ENCODE measurements around the gene TMEM53. TPM values are rescaled to one million over a fixed set of nuclear protein-coding genes. Genes with fewer than 3 reads are reported as not detected.

Gene TMEM53
- total RNA-seq, 2 donors from 2014 or later: 10.2 to 10.8 TPM

GRCh38 chr1:44609412-44609767 lies 64.9 kb downstream of the TMEM53 start:
- 32 to 40% methylated on average over 6 to 10 of the region's 10 CpGs for WGBS, 2 experiments (ENCODE audit: insufficient coverage in 1 of 2, insufficient read length in 1 of 2)
- peak; percentile 97 for DNase-seq
- H3K36me3 ChIP-seq (ENCODE audit: control insufficient read depth, insufficient read depth, low read length): no peaks in the 10 kb centered on the region
- H3K9me3 ChIP-seq (ENCODE audit: control insufficient read depth, low read length): no peaks in the 10 kb centered on the region
- no peaks in the 10 kb centered on the region for H3K27me3 ChIP-seq (ENCODE audit: control insufficient read depth, insufficient read depth, low read length, poor library complexity, severe bottlenecking)
- H3K27me3 Mint-ChIP-seq (ENCODE audit: insufficient read depth): peaks cover 11% of the 10 kb centered on the region
- TF ChIP-seq CTCF (conservative IDR thresholded peaks at IDR 0.05): peak; percentile 85
- no peaks in the 10 kb centered on the region for H3K4me1 ChIP-seq (ENCODE audit: control insufficient read depth, insufficient read depth, low read length)
- H3K36me3 Mint-ChIP-seq (ENCODE audit: low read depth): no peaks in the 10 kb centered on the region
- H3K9me3 Mint-ChIP-seq: no peaks in the 10 kb centered on the region
- H3K27ac ChIP-seq (ENCODE audit: low read depth, low read length): no peak overlapping the region
- H3K4me3 ChIP-seq (ENCODE audit: low read length): no peak overlapping the region
- no peak overlapping the region for H3K27ac Mint-ChIP-seq
- H3K4me1 Mint-ChIP-seq: peaks cover 9% of the 10 kb centered on the region
- H3K9ac ChIP-seq (ENCODE audit: extremely low read depth, low read length, poor library complexity, severe bottlenecking): no peak overlapping the region
- no peak overlapping the region for H3K4me3 Mint-ChIP-seq

GRCh38 chr1:44608141-44608540 lies 66.1 kb downstream of the TMEM53 start:
- peak; percentile 64 for TF ChIP-seq CTCF (conservative IDR thresholded peaks at IDR 0.05)
- Mint-ChIP-seq H3K36me3 (ENCODE audit: low read depth) (no peaks in the 10 kb centered on the region), H3K27me3 (ENCODE audit: insufficient read depth) (peaks cover 11% of the 10 kb centered on the region), H3K4me3 (no peak overlapping the region), H3K4me1 (peaks cover 9% of the 10 kb centered on the region), H3K27ac (no peak overlapping the region), H3K9me3 (no peaks in the 10 kb centered on the region)
- no peak for DNase-seq
- Histone ChIP-seq H3K4me3 (ENCODE audit: low read length) (no peak overlapping the region), H3K9me3 (ENCODE audit: control insufficient read depth, low read length) (no peaks in the 10 kb centered on the region), H3K36me3 (ENCODE audit: control insufficient read depth, insufficient read depth, low read length) (no peaks in the 10 kb centered on the region), H3K27ac (ENCODE audit: low read depth, low read length) (no peak overlapping the region), H3K4me1 (ENCODE audit: control insufficient read depth, insufficient read depth, low read length) (no peaks in the 10 kb centered on the region), H3K27me3 (ENCODE audit: control insufficient read depth, insufficient read depth, low read length, poor library complexity, severe bottlenecking) (no peaks in the 10 kb centered on the region), H3K9ac (ENCODE audit: extremely low read depth, low read length, poor library complexity, severe bottlenecking) (no peak overlapping the region)
- 86 to 89% methylated on average over 6 of the region's 6 CpGs for WGBS, 2 experiments (ENCODE audit: insufficient coverage in 1 of 2, insufficient read length in 1 of 2)

GRCh38 chr1:44606701-44607281 lies 67.5 kb downstream of the TMEM53 start:
- no peak overlapping the region for H3K4me3 Mint-ChIP-seq
- 93% methylated on average over 8 of the region's 8 CpGs for WGBS, 2 experiments (ENCODE audit: insufficient coverage in 1 of 2, insufficient read length in 1 of 2)
- no peaks in the 10 kb centered on the region for H3K9me3 ChIP-seq (ENCODE audit: control insufficient read depth, low read length)
- H3K27ac Mint-ChIP-seq: no peak overlapping the region
- H3K27me3 Mint-ChIP-seq (ENCODE audit: insufficient read depth): peaks cover 11% of the 10 kb centered on the region
- H3K36me3 Mint-ChIP-seq (ENCODE audit: low read depth): no peaks in the 10 kb centered on the region
- H3K36me3 ChIP-seq (ENCODE audit: control insufficient read depth, insufficient read depth, low read length): no peaks in the 10 kb centered on the region
- no peak overlapping the region for H3K4me3 ChIP-seq (ENCODE audit: low read length)
- H3K27ac ChIP-seq (ENCODE audit: low read depth, low read length): no peak overlapping the region
- no peak for DNase-seq
- H3K4me1 Mint-ChIP-seq: peaks cover 9% of the 10 kb centered on the region
- H3K27me3 ChIP-seq (ENCODE audit: control insufficient read depth, insufficient read depth, low read length, poor library complexity, severe bottlenecking): peaks cover 10% of the 10 kb centered on the region
- H3K9me3 Mint-ChIP-seq: no peaks in the 10 kb centered on the region
- H3K4me1 ChIP-seq (ENCODE audit: control insufficient read depth, insufficient read depth, low read length): no peaks in the 10 kb centered on the region
- no peak overlapping the region for H3K9ac ChIP-seq (ENCODE audit: extremely low read depth, low read length, poor library complexity, severe bottlenecking)
- TF ChIP-seq CTCF (conservative IDR thresholded peaks at IDR 0.05): no peak
